GM11168 (cell line): ENCODE data around the gene HOTAIR.

Experiments used
- in situ Hi-C: fragments of 300-500 bp; cut with MboI; formaldehyde crosslinking; loops from one replicate; pipeline ENCODE4 v1.12.0; 2022; ENCODE audit warnings: low sequenced_read_pairs; ENCODE audit not compliant: unreplicated experiment

Gene HOTAIR

DNA sequence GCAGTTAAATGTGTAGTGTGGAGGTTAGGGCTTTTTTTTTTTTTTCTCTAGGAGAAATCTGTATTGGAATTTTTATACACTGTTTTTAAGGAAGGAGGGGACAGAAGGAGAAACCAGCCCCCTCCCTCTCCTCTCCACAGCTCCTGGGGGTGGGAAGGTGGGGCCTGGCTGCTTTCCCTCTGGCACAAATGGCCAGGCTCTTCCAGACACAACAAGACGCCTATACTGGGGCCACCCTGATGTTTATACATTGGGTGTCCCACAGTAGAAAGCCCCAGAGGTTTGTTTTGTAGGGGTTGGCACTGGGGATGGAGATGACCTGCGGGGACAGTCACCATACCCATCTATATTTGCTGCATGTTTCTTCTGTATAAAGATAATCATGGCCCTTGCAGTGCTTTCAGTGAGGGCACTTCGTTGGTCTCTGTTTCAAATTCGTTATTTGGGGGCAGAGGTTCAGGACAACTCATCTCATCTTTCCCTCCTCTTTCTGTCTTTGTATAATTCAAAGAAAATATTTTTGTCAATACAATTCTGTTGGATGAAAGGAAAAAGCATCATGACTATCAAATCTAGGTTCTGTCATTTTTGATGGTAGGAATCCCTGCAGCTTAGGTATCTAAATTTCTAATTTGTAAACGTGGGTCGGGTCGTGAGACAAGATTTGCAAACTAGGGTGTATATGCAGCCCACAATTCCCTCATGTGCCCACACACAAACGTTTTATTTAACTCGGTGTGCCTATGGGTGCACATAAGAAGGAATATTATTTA lies 2.3 kb upstream of the HOTAIR start:
- in situ Hi-C loops, result no loop called here

GRCh38 chr12:53976172-53976822 lies 1.5 kb upstream of the HOTAIR start:
- in situ Hi-C loops, result no loop called here

GRCh38 chr12:53975479-53976152 lies 862 bp upstream of the HOTAIR start:
- in situ Hi-C loops, result no loop called here

DNA sequence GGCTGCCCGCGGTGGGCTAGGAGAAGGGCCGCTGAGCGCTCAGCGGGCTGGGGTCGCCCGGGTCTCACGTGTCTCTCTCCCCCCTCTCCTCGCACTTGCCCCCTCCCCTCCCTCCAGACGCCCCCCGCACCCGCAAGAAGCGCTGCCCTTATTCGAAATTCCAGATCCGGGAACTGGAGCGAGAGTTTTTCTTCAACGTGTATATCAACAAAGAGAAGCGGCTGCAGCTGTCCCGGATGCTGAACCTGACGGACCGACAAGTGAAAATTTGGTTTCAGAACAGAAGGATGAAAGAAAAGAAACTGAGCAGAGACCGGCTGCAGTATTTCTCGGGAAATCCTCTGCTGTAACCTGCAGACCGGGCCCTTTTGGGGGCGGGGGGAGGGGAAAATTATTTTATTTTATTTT lies 314 bp upstream of the HOTAIR start:
- in situ Hi-C loops, result no loop called here

DNA sequence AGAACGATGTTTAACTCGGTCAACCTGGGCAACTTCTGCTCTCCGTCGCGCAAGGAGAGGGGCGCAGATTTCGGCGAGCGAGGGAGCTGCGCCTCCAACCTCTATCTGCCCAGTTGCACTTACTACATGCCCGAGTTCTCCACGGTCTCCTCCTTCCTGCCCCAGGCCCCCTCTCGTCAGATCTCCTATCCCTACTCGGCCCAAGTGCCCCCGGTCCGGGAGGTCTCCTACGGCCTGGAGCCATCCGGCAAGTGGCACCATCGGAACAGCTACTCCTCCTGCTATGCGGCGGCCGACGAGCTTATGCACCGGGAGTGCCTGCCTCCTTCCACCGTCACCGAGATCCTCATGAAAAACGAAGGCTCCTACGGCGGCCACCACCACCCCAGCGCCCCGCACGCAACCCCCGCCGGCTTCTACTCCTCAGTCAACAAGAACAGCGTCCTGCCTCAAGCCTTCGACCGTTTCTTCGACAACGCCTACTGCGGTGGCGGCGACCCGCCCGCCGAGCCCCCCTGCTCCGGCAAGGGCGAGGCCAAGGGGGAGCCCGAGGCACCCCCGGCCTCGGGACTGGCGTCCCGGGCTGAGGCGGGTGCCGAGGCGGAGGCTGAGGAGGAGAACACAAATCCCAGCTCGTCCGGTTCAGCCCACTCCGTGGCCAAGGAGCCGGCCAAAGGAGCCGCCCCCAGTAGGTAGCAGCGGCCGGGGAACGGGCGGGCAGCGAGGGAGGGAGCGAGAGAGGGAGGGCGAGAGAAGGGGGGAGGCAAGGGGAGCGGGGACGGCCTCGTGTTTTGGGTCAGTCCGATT lies 1.3 kb downstream of the HOTAIR start:
- in situ Hi-C loops, result no loop called here

DNA sequence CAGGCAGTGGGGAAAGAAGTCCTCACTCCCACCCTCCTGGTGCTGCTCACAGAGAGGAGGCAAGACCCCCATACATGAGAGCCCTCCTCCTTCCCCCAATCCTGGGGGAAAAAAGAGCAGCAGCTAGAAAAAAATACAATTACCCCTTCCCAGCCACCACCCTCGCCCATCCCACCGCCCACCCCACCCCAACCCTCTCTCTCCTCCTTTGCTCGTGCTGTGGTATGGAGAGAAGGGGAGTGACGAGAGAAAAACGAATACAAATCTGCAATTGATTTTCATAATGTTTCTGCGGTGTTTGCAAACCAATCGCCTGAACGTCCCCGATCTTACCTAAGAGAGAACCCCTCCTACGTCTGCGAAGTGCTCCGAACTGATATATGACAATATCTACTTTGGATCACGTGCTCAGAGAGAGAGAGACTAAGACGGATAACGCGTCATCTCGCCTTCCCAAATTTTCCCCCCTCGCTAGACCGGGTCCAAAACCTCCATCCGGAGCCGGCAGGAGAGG lies 2.0 kb downstream of the HOTAIR start, which contains the start of gene HOXC11:
Gene HOXC11 (plus strand): TSS at position 405 of the 514 bp plus-strand sequence. CDS start 116 bp downstream, outside the sequence.
- in situ Hi-C loops, result no loop called here

DNA sequence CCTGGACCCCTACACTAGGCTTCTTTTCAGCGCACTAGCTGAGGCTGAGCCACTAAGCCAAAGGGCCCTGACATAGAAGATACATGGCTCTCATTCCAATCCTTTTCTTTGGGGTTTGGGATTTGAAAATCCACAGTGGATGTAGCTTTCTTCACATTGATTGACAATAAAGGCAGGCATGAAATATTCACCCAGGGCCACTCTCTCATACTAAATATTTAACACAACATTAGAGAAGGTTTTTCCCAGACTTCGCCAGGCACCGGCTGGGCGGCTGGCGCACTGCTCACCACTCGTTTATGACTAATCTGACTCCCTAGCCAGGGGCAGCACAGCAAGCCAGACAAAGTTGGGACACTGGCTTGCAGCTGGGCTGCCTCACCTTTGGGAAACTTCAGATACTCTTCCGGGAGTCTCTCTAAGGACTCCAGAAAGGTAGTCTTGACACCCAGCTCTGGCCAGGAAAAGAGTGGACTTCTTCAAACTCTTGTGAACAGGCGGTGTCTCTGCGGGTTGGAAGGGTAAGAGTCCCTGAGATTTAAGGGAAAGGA lies 2.5 kb downstream of the HOTAIR start:
- in situ Hi-C loops, result no loop called here

GRCh38 chr12:53971686-53972085 lies 3.1 kb downstream of the HOTAIR start:
- in situ Hi-C loops, result no loop called here

GRCh38 chr12:53971129-53971528 lies 3.6 kb downstream of the HOTAIR start:
- in situ Hi-C loops, result no loop called here

GRCh38 chr12:53970451-53970850 lies 4.3 kb downstream of the HOTAIR start:
- in situ Hi-C loops, result no loop called here

GRCh38 chr12:53969588-53970259 lies 5.0 kb downstream of the HOTAIR start:
- in situ Hi-C loops, result no loop called here

DNA sequence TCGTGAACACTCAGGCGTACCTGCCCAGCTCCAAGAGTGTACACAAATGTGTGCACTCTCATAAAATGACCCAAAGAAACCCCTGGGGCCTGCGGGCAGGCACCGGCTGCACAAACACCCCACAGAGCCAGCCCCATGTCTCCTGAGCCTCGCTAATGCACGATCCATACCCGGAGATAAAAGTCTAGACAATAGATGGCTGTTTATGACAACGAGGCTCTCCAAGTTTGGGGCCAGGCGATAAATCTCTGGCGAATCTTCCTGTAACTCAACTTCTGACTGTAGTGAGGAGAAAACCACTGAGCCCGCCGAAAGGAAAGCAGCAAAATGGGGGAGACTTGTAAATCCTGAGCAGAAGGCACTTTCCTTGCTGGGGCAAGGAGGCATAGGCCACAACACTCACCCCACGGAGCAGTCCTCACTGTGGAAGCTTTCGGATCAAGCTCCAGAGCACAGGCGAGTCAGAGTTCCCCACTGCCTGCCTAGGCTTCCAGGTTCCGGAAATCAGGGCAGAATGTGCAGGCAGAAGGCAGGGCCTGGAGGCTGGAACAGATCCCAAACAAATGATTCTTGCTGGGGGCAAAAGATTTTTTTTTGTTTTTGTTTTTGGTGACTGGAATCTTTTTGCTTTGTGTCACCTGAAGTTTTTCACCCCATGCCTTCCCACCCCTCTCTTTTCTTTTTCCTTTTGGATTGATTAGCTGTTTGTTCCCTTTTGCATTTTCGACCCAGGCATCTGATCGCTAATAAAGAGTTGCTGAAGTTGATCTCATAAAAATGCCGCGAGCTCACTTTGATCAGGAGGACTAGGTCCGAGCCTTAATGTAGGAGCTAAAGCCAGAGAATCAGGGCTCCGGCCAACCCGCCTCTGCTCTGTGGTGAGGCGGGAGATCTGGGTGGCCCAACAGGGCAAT lies 6.3 kb downstream of the HOTAIR start:
- in situ Hi-C loops, result no loop called here

- in situ Hi-C loops, result no loop called here
These were observed 7.3 kb downstream of the HOTAIR start for GRCh38 chr12:53967421-53967925.

DNA sequence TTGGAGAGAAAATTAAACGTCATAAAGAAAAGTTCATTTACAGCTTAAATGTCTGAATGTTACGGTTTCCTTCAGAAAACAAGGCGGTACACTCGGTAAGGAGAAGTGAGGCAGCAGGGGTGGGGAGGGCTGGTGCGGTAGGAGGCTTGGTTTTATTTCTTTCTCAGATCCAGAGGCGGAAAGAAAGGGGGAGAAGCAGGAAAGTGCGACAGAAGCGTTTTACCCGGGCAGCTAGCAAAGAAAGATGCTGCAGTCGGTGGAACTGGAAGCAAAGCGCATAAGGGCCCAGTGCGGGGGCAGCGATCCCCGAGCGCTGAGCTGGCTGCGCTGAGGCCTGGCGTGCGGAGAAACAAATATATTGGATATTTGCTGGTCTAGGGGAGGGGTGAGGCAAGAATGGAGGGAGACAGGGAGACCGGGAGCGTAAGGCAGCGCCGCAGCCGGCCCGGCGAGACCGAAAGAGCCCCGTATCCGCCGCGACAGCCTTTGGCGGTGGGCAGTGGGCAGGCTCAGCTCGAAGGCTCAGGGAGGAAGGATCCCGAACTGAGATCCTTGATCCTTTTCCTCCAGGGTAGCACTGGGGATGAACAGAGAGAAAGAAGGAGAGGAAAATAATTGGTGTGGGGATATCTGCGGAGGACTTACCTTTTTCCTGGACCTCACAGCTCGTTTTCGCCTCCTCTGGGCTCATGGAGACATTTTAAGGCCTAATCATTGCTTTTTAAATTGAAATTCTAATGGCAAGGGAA lies 8.2 kb downstream of the HOTAIR start:
- in situ Hi-C loops, result no loop called here

DNA sequence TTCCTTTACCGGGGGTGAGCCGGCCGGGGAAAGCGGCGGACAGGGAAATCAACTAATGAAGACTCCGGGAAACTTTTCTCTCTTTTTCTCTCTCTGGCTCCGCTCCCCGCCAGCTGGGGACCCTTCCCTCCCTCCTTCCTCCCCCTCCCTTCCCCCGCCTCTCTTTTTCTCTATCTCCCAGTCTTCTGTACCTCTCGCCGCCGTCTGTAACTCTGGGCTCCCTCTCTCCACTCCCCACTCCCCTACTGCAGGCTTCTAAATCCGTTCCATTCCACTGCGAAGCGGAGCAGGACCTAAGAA lies 8.7 kb downstream of the HOTAIR start:
- in situ Hi-C loops, result no loop called here

- in situ Hi-C loops, result no loop called here
These were observed 9.3 kb downstream of the HOTAIR start for GRCh38 chr12:53965281-53966084.

DNA sequence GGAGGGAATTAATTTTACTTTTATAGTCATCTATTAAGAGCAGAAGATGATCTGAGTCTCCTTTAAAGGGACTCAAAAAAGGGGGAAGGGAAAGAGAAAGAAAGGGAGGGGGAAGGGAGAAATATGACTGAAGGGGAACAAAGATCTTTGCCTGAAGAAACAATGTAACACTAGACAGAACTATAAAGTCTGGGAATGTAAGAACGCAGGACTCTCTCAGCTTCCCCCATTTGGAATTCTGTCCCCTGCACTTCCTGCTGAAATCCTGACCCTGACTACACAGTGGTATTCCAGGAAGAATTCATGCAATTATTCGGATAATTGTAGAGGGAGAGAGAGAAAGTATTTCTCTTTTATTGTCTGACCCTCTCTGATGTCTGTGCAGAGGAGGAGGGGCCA lies 10.4 kb downstream of the HOTAIR start:
- in situ Hi-C loops, result no loop called here
